Measurements from ENCODE around the gene HSPA1A.
"Not testable (repeated sequence)": the region's sequence is repeated elsewhere in the genome, so short reads cannot be mapped to it uniquely, and the experiment has no call there.

Gene HSPA1A

GRCh38 chr6:31820399-31820798 lies 5.1 kb downstream of the HSPA1A start:
- not testable (repeated sequence) for H3K9me3 ChIP-seq (ENCODE audit: control extremely low read depth in 1 of 5, control insufficient read depth in 4 of 5, insufficient read depth in 2 of 5, low read depth in 1 of 5, low read length in 4 of 5); H3K27ac ChIP-seq (ENCODE audit: insufficient read depth in 1 of 2, low read depth in 1 of 2, low read length in 2 of 2, poor library complexity in 1 of 2, severe bottlenecking in 2 of 2); H3K27me3 ChIP-seq (replicated peaks in 2 of 5; ENCODE audit: control insufficient read depth in 4 of 5, insufficient read depth in 5 of 5, low read length in 4 of 5); DNase-seq; H3K36me3 ChIP-seq (ENCODE audit: control insufficient read depth in 4 of 4, insufficient read depth in 4 of 4, low read length in 3 of 4)
- Histone ChIP-seq H3K4me3 (ENCODE audit: control insufficient read depth in 1 of 7, extremely low read depth in 1 of 7, insufficient read depth in 4 of 7, low read depth in 2 of 7, low read length in 6 of 7) (peak overlapping the region in 1 of 7 experiments; percentile 33), H3K4me1 (ENCODE audit: control extremely low read depth in 1 of 4, control insufficient read depth in 4 of 4, insufficient read depth in 4 of 4, low read length in 3 of 4) (peaks cover 30 to 62% (median 46%) of the 10 kb centered on the region in 4 experiments)
- POLR2A ChIA-PET, result interaction anchor here (0.6 to 1.0 kb wide), 2 partner anchors 31 to 199 kb away, joined by 3 read pairs; no protein-coding TSS in a partner anchor
- CTCF ChIA-PET, result interaction anchor here (0.8 to 2.6 kb wide), 5 partner anchors 10 to 108 kb away, joined by 3 to 9 read pairs (median 3); no protein-coding TSS in a partner anchor
- WGBS (ENCODE audit: insufficient coverage), result 82% methylated on average over 2 of the region's 10 CpGs

- ChIA-PET CTCF (interaction anchor here (0.6 to 1.1 kb wide), 5 partner anchors 11 to 26 kb away, joined by 3 read pairs; partner anchors contain the start of genes LSM2 and VARS1), POLR2A (interaction anchor here (1.0 kb wide), 1 partner anchor 118 kb away, joined by 3 read pairs; no protein-coding TSS in a partner anchor)
- no peaks in the 10 kb centered on the region for H3K36me3 ChIP-seq (ENCODE audit: control insufficient read depth in 4 of 4, insufficient read depth in 4 of 4, low read length in 3 of 4)
- H3K4me1 ChIP-seq (ENCODE audit: control extremely low read depth in 1 of 4, control insufficient read depth in 4 of 4, insufficient read depth in 4 of 4, low read length in 3 of 4), result peaks cover 32 to 70% (median 55%) of the 10 kb centered on the region in 4 experiments
- H3K27ac ChIP-seq (ENCODE audit: insufficient read depth in 1 of 2, low read depth in 1 of 2, low read length in 2 of 2, poor library complexity in 1 of 2, severe bottlenecking in 2 of 2), result peak overlapping the region; percentile 68 to 94
- 10% methylated on average over 16 of the region's 39 CpGs for WGBS (ENCODE audit: insufficient coverage)
- no peaks in the 10 kb centered on the region for H3K9me3 ChIP-seq (ENCODE audit: control extremely low read depth in 1 of 5, control insufficient read depth in 4 of 5, insufficient read depth in 2 of 5, low read depth in 1 of 5, low read length in 4 of 5)
- no peaks in the 10 kb centered on the region for H3K27me3 ChIP-seq (replicated peaks in 2 of 5; ENCODE audit: control insufficient read depth in 4 of 5, insufficient read depth in 5 of 5, low read length in 4 of 5)
- DNase-seq, result peak in 2 of 3 donors; percentile 39 to 53
- H3K4me3 ChIP-seq (ENCODE audit: control insufficient read depth in 1 of 7, extremely low read depth in 1 of 7, insufficient read depth in 4 of 7, low read depth in 2 of 7, low read length in 6 of 7), result peak overlapping the region; percentile 74 to 91 (median 86)
These were observed 6.1 kb downstream of the HSPA1A start for GRCh38 chr6:31821301-31822035.

GRCh38 chr6:31822036-31822821 lies 6.9 kb downstream of the HSPA1A start:
- WGBS (ENCODE audit: insufficient coverage), result 4% methylated on average over 12 of the region's 25 CpGs
- no peaks in the 10 kb centered on the region for H3K36me3 ChIP-seq (ENCODE audit: control insufficient read depth in 4 of 4, insufficient read depth in 4 of 4, low read length in 3 of 4)
- no peaks in the 10 kb centered on the region for H3K9me3 ChIP-seq (ENCODE audit: control extremely low read depth in 1 of 5, control insufficient read depth in 4 of 5, insufficient read depth in 2 of 5, low read depth in 1 of 5, low read length in 4 of 5)
- peak; percentile 73 to 87 (median 83) for DNase-seq
- H3K4me3 ChIP-seq (ENCODE audit: control insufficient read depth in 1 of 7, extremely low read depth in 1 of 7, insufficient read depth in 4 of 7, low read depth in 2 of 7, low read length in 6 of 7), result peak overlapping the region in 6 of 7 experiments; percentile 74 to 91 (median 82)
- ChIA-PET CTCF (interaction anchor here (0.6 to 1.9 kb wide), 11 partner anchors 11 to 119 kb away, joined by 3 to 6 read pairs (median 3); partner anchors contain the start of genes ABHD16A, LSM2 and VARS1), POLR2A (interaction anchor here (1.0 kb wide), 1 partner anchor 118 kb away, joined by 3 read pairs; no protein-coding TSS in a partner anchor)
- peaks cover 34 to 74% (median 59%) of the 10 kb centered on the region in 4 experiments for H3K4me1 ChIP-seq (ENCODE audit: control extremely low read depth in 1 of 4, control insufficient read depth in 4 of 4, insufficient read depth in 4 of 4, low read length in 3 of 4)
- no peaks in the 10 kb centered on the region for H3K27me3 ChIP-seq (replicated peaks in 2 of 5; ENCODE audit: control insufficient read depth in 4 of 5, insufficient read depth in 5 of 5, low read length in 4 of 5)
- H3K27ac ChIP-seq (ENCODE audit: insufficient read depth in 1 of 2, low read depth in 1 of 2, low read length in 2 of 2, poor library complexity in 1 of 2, severe bottlenecking in 2 of 2), result peak overlapping the region; percentile 68 to 94

GRCh38 chr6:31823592-31824196 lies 8.4 kb downstream of the HSPA1A start:
- not testable (repeated sequence) for H3K9me3 ChIP-seq (ENCODE audit: control extremely low read depth in 1 of 5, control insufficient read depth in 4 of 5, insufficient read depth in 2 of 5, low read depth in 1 of 5, low read length in 4 of 5); H3K27me3 ChIP-seq (replicated peaks in 2 of 5; ENCODE audit: control insufficient read depth in 4 of 5, insufficient read depth in 5 of 5, low read length in 4 of 5); H3K36me3 ChIP-seq (ENCODE audit: control insufficient read depth in 4 of 4, insufficient read depth in 4 of 4, low read length in 3 of 4)
- DNase-seq, result peak in 1 of 3 donors; percentile 31
- 100% methylated on average over 1 of the region's 9 CpGs for WGBS (ENCODE audit: insufficient coverage)
- POLR2A ChIA-PET, result interaction anchor here (0.9 kb wide), 1 partner anchor 113 kb away, joined by 4 read pairs; no protein-coding TSS in a partner anchor
- CTCF ChIA-PET, result interaction anchor here (0.6 to 1.9 kb wide), 5 partner anchors 17 to 94 kb away, joined by 3 to 7 read pairs (median 4); partner anchors contain the start of gene LSM2
- Histone ChIP-seq H3K4me1 (ENCODE audit: control extremely low read depth in 1 of 4, control insufficient read depth in 4 of 4, insufficient read depth in 4 of 4, low read length in 3 of 4) (peaks cover 23 to 60% (median 49%) of the 10 kb centered on the region in 4 experiments), H3K4me3 (ENCODE audit: control insufficient read depth in 1 of 7, extremely low read depth in 1 of 7, insufficient read depth in 4 of 7, low read depth in 2 of 7, low read length in 6 of 7) (peak overlapping the region in 4 of 7 experiments; percentile 19 to 41 (median 36)), H3K27ac (ENCODE audit: insufficient read depth in 1 of 2, low read depth in 1 of 2, low read length in 2 of 2, poor library complexity in 1 of 2, severe bottlenecking in 2 of 2) (peak overlapping the region in 1 of 2 experiments; percentile 94)

GRCh38 chr6:31825553-31825952 lies 10.2 kb downstream of the HSPA1A start:
- WGBS (ENCODE audit: insufficient coverage), result no CpG with 5 or more reads among the region's 4 CpGs
- H3K9me3 ChIP-seq (ENCODE audit: control extremely low read depth in 1 of 5, control insufficient read depth in 4 of 5, insufficient read depth in 2 of 5, low read depth in 1 of 5, low read length in 4 of 5), result no peaks in the 10 kb centered on the region

GRCh38 chr6:31826793-31827285 lies 11.5 kb downstream of the HSPA1A start:
- no peak for DNase-seq
- Histone ChIP-seq H3K4me3 (ENCODE audit: control insufficient read depth in 1 of 7, extremely low read depth in 1 of 7, insufficient read depth in 4 of 7, low read depth in 2 of 7, low read length in 6 of 7) (peak overlapping the region; percentile 6 to 94 (median 80)), H3K27me3 (replicated peaks in 2 of 5; ENCODE audit: control insufficient read depth in 4 of 5, insufficient read depth in 5 of 5, low read length in 4 of 5) (no peaks in the 10 kb centered on the region), H3K36me3 (ENCODE audit: control insufficient read depth in 4 of 4, insufficient read depth in 4 of 4, low read length in 3 of 4) (no peaks in the 10 kb centered on the region), H3K27ac (ENCODE audit: insufficient read depth in 1 of 2, low read depth in 1 of 2, low read length in 2 of 2, poor library complexity in 1 of 2, severe bottlenecking in 2 of 2) (peak overlapping the region; percentile 88 to 96), H3K4me1 (ENCODE audit: control extremely low read depth in 1 of 4, control insufficient read depth in 4 of 4, insufficient read depth in 4 of 4, low read length in 3 of 4) (peaks cover 19 to 62% (median 45%) of the 10 kb centered on the region in 4 experiments), H3K9me3 (ENCODE audit: control extremely low read depth in 1 of 5, control insufficient read depth in 4 of 5, insufficient read depth in 2 of 5, low read depth in 1 of 5, low read length in 4 of 5) (no peaks in the 10 kb centered on the region)
- CTCF ChIA-PET, result interaction anchor here (0.8 to 2.2 kb wide), 10 partner anchors 12 to 276 kb away, joined by 3 to 10 read pairs (median 4); partner anchors contain the start of genes CLIC1, DDAH2, LSM2 and VARS1
- WGBS (ENCODE audit: insufficient coverage), result 0% methylated on average over 7 of the region's 13 CpGs
- POLR2A ChIA-PET, result interaction anchor here (0.6 to 1.6 kb wide), 18 partner anchors 11 to 281 kb away, joined by 3 to 9 read pairs (median 5); partner anchors contain the start of genes ATP6V1G2, DDAH2, GPANK1 and HSPA1A

More at GRCh38 chr6:31825553-31825952, 10.2 kb downstream of the HSPA1A start:
- POLR2A ChIA-PET, result no interaction called here
- no peak overlapping the region for H3K4me3 ChIP-seq (ENCODE audit: control insufficient read depth in 1 of 7, extremely low read depth in 1 of 7, insufficient read depth in 4 of 7, low read depth in 2 of 7, low read length in 6 of 7)
- peak overlapping the region in 1 of 2 experiments; percentile 96 for H3K27ac ChIP-seq (ENCODE audit: insufficient read depth in 1 of 2, low read depth in 1 of 2, low read length in 2 of 2, poor library complexity in 1 of 2, severe bottlenecking in 2 of 2)
- peaks cover 17 to 62% (median 43%) of the 10 kb centered on the region in 4 experiments for H3K4me1 ChIP-seq (ENCODE audit: control extremely low read depth in 1 of 4, control insufficient read depth in 4 of 4, insufficient read depth in 4 of 4, low read length in 3 of 4)
- no peaks in the 10 kb centered on the region for H3K27me3 ChIP-seq (replicated peaks in 2 of 5; ENCODE audit: control insufficient read depth in 4 of 5, insufficient read depth in 5 of 5, low read length in 4 of 5)
- CTCF ChIA-PET, result interaction anchor here (1.9 kb wide), 1 partner anchor 10 kb away, joined by 5 read pairs; the partner anchor contains the start of genes HSPA1A and HSPA1L
- H3K36me3 ChIP-seq (ENCODE audit: control insufficient read depth in 4 of 4, insufficient read depth in 4 of 4, low read length in 3 of 4), result no peaks in the 10 kb centered on the region
- no peak for DNase-seq
